ENCODE measurements around the gene PYGM.

PYGM gene

GRCh38 chr11:64759722-64760719 lies at the start of gene PYGM:
Gene PYGM, minus strand, starts transcription at chr11:64759974. Its CDS starts 76 bp downstream, at chr11:64759898.
- no peak for DNase-seq

GRCh38 chr11:64805481-64805880 lies 45.7 kb upstream of the PYGM start:
- DNase-seq: no peak

- DNase-seq: no peak
These were observed 44.8 kb upstream of the PYGM start for GRCh38 chr11:64804346-64805210.

GRCh38 chr11:64803846-64804345 lies 44.1 kb upstream of the PYGM start:
- DNase-seq: no peak

GRCh38 chr11:64803158-64803845 lies 43.5 kb upstream of the PYGM start, which contains the start of gene MAP4K2:
Gene MAP4K2, minus strand, starts transcription at chr11:64803214. Its CDS starts 65 bp downstream, at chr11:64803149.
- DNase-seq: no peak

GRCh38 chr11:64802370-64803157 lies 42.8 kb upstream of the PYGM start:
- DNase-seq: no peak

- DNase-seq: no peak
These were observed 42.0 kb upstream of the PYGM start for GRCh38 chr11:64801561-64802369.

- DNase-seq: no peak
These were observed 41.3 kb upstream of the PYGM start for GRCh38 chr11:64801158-64801464.

- DNase-seq: no peak
These were observed 40.8 kb upstream of the PYGM start for GRCh38 chr11:64800303-64801157.

- no peak for DNase-seq
These were observed 40.0 kb upstream of the PYGM start for GRCh38 chr11:64799623-64800302.

- DNase-seq: no peak
These were observed 39.5 kb upstream of the PYGM start for GRCh38 chr11:64799256-64799622.

GRCh38 chr11:64796757-64797541 lies 37.2 kb upstream of the PYGM start:
- no peak for DNase-seq

GRCh38 chr11:64796047-64796756 lies 36.4 kb upstream of the PYGM start:
- DNase-seq: no peak

- no peak for DNase-seq
These were observed 34.8 kb upstream of the PYGM start for GRCh38 chr11:64794526-64794925.

GRCh38 chr11:64793271-64794160 lies 33.7 kb upstream of the PYGM start:
- DNase-seq: no peak

GRCh38 chr11:64792482-64792881 lies 32.7 kb upstream of the PYGM start:
- no peak for DNase-seq

GRCh38 chr11:64791781-64792291 lies 32.1 kb upstream of the PYGM start:
- DNase-seq: no peak

Measured in NCI-H524 treated with DMSO at 0.1 percent for 48 hours (cell line).